ENCODE results near the gene LIPG.

The LIPG gene

GRCh38 chr18:49558356-49558755 lies 3.5 kb upstream of the LIPG start (continued):
- TF ChIP-seq TSHZ2 (CRISPR knock-in tag; IDR thresholded peaks at IDR 0.05) = no peak
- TF ChIP-seq CSRNP3 (CRISPR knock-in tag; IDR thresholded peaks at IDR 0.05) = no peak

DNA sequence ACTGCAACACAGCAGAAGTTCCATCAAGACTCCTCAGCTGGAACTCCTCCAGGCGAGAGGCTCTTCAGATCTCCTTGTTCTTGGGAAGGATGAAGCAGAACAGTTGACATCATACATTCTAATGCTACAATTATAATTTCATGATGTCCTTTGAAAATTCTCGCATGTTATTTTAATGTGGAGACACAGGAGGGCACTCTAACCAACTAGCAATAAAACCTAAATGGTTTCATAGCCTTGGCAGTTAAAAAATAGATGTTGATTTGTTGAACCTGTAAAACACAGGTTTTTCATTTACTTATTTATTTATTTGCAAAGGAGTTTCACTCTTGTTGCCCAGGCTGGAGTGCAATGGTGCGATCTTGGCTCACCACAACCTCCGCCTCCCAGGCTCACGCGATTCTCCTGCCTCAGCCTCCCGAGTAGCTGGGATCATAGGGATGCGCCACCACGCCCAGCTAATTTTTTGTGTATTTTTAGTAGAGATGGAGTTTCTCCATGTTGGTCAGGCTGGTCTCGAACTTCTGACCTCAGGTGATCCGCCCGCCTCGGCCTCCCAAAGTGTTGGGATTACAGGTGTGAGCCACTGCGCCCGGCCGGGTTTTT lies 2.4 kb upstream of the LIPG start:
- ATAC-seq = peak; percentile 18; the same call in 1 of the 3 replicates

GRCh38 chr18:49560277-49560623 lies 1.6 kb upstream of the LIPG start:
- ATAC-seq = no peak
- TF ChIP-seq TOX (CRISPR knock-in tag; IDR thresholded peaks at IDR 0.05; ENCODE audit: borderline replicate concordance) = no peak
- no peak for TF ChIP-seq ZC3H10 (CRISPR knock-in tag; IDR thresholded peaks at IDR 0.05)
- no peak for TF ChIP-seq ZFP3 (CRISPR knock-in tag; IDR thresholded peaks at IDR 0.05)
- no peak for TF ChIP-seq ZNF565 (CRISPR knock-in tag; conservative IDR thresholded peaks at IDR 0.05; ENCODE audit: low read depth)

- ATAC-seq = peak; percentile 35
- TF ChIP-seq TSHZ2 (CRISPR knock-in tag; IDR thresholded peaks at IDR 0.05) = no peak
- no peak for TF ChIP-seq PPARA (CRISPR knock-in tag; IDR thresholded peaks at IDR 0.05; ENCODE audit: borderline replicate concordance)
- TF ChIP-seq CSDC2 (CRISPR knock-in tag; IDR thresholded peaks at IDR 0.05) = no peak
- TF ChIP-seq ZNF70 (CRISPR knock-in tag; IDR thresholded peaks at IDR 0.05) = no peak
- TF ChIP-seq ZC3H10 (CRISPR knock-in tag; IDR thresholded peaks at IDR 0.05) = no peak
- no peak for TF ChIP-seq ZNF565 (CRISPR knock-in tag; conservative IDR thresholded peaks at IDR 0.05; ENCODE audit: low read depth)
- TF ChIP-seq ESRRG (CRISPR knock-in tag; IDR thresholded peaks at IDR 0.05) = no peak
- TF ChIP-seq ISL1 (CRISPR knock-in tag; IDR thresholded peaks at IDR 0.05) = no peak
- no peak for TF ChIP-seq CREB5 (CRISPR knock-in tag; IDR thresholded peaks at IDR 0.05; ENCODE audit: low read depth)
- no peak for TF ChIP-seq ARNTL (CRISPR knock-in tag; IDR thresholded peaks at IDR 0.05; ENCODE audit: borderline replicate concordance, low read depth)
- TF ChIP-seq TCF4 (CRISPR knock-in tag; IDR thresholded peaks at IDR 0.05; ENCODE audit: borderline replicate concordance) = no peak
- TF ChIP-seq ZFP30 (CRISPR knock-in tag; IDR thresholded peaks at IDR 0.05) = no peak
These were observed 1.1 kb upstream of the LIPG start for GRCh38 chr18:49560624-49561288.

GRCh38 chr18:49562481-49563129 lies 748 bp downstream of the LIPG start:
- TF ChIP-seq RARB (CRISPR knock-in tag; IDR thresholded peaks at IDR 0.05) = no peak
- TF ChIP-seq CSRNP3 (CRISPR knock-in tag; IDR thresholded peaks at IDR 0.05) = no peak
- no peak for TF ChIP-seq OSR1 (CRISPR knock-in tag; IDR thresholded peaks at IDR 0.05)
- no peak for TF ChIP-seq CSDC2 (CRISPR knock-in tag; IDR thresholded peaks at IDR 0.05)
- TF ChIP-seq ZNF565 (CRISPR knock-in tag; conservative IDR thresholded peaks at IDR 0.05; ENCODE audit: low read depth) = no peak
- TF ChIP-seq TSHZ2 (CRISPR knock-in tag; IDR thresholded peaks at IDR 0.05) = no peak
- ATAC-seq = no peak

Data from SK-N-SH treated with all-trans-retinoic acid at 6 μM for 48 hours (cell line).